Lung microvascular endothelial cell (primary cell): ENCODE data around the gene MRPL36. TPM values are rescaled to one million over a fixed set of nuclear protein-coding genes. Genes with fewer than 3 reads are reported as not detected.

ENCODE experiments used
- DNase-seq, 2 donors: peaks; one replicate each; pipeline versions ENCODE4 v3.0.0 to v3.0.0-alpha.2; 2010; ENCODE audit warnings: low read depth in 2 of 2
- total RNA-seq: library from RNA; depleted of rRNA; stranded (reverse); fragments of >200 nt; gene quantifications from 2 replicates; pipeline ENCODE4 v1.2.1, GENCODE V29; 2014

MRPL36 gene
- total RNA-seq, 1 donor from 2014 or later, result 54.2 TPM

GRCh38 chr5:1751026-1751863, 48.4 kb downstream of the MRPL36 start:
- DNase-seq, result no peak

GRCh38 chr5:1750469-1750868, 49.2 kb downstream of the MRPL36 start:
- DNase-seq, result no peak

GRCh38 chr5:1749346-1750124, 50.1 kb downstream of the MRPL36 start:
- no peak for DNase-seq

- DNase-seq, result no peak
These were observed 50.8 kb downstream of the MRPL36 start for GRCh38 chr5:1748845-1749244.

Other genes starting within 250 kb of the MRPL36 start
- 32.3 and 33.8 TPM in 2 replicates for gene NDUFS6, start 1.6 kb upstream of the MRPL36 start, total RNA-seq
- not detected in 2 replicates for gene IRX4, start 83.1 kb upstream of the MRPL36 start, total RNA-seq